HG02678 (cell line): ENCODE data around the gene CYTIP.
"Not testable (repeated sequence)": the region's sequence is repeated elsewhere in the genome, so short reads cannot be mapped to it uniquely, and the experiment has no call there.

ENCODE experiments used
- ATAC-seq: cut with Tn5 transposase; IDR thresholded peaks from one replicate; pipeline ENCODE4 v1.9.1; 2021; ENCODE audit warnings: mild to moderate bottlenecking, moderate library complexity; ENCODE audit not compliant: unreplicated experiment

The CYTIP gene

DNA sequence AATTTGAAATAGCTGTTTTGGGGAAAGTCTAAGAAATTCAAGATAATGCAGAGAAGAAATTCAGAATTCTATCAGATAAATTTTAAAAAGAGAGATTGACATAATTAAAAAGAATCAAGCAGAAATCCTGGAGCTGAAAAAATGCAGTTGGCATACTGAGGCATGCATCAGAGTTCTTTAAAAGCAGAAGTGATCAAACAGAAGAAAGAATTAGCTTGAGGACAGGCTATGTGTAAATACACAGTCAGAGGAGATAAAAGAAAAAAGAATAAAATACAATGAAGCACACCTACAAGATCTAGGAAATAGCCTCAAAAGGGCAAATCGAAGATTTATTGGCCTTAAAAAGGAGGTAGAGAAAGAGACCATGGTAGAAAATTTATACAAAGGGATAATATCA lies 57.1 kb downstream of the CYTIP start:
- ATAC-seq, result no peak

DNA sequence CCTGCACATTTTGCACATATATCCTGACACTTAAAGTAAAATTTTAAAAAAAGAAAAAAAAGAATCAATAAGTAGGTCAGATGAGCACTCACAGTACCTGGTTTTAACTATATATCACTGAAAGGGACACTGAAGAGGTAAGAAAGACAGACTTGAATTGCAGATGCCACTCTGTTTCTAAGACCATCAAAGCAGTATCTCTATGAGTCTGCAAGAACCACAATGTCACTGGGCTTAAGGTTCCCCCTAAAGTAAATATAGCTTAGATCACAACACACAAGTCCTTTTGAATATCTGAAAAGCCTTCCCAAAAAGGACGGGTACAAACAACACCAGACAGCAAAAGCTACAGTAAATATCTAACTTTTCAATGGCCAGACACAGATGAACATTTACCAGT lies 57.6 kb downstream of the CYTIP start:
- no peak for ATAC-seq

DNA sequence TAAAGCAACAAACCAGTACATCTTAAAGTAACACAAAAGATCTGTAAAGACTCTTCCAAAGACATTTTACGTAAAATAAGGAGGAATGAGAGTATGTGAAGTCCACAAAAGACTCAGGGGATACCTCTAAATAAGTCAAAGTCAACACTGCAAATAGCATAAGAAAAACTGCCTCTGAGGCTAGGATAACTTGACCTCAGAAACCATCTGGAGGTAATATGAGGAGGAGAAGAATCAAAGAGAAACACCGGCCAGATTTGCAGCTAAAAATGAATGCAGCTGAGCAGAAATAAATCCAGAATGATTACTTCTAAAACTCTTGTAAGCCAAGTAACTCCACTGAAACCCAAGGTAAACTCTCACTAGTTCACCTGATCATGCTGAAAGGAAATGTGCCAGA lies 66.0 kb downstream of the CYTIP start:
- ATAC-seq, result no peak

DNA sequence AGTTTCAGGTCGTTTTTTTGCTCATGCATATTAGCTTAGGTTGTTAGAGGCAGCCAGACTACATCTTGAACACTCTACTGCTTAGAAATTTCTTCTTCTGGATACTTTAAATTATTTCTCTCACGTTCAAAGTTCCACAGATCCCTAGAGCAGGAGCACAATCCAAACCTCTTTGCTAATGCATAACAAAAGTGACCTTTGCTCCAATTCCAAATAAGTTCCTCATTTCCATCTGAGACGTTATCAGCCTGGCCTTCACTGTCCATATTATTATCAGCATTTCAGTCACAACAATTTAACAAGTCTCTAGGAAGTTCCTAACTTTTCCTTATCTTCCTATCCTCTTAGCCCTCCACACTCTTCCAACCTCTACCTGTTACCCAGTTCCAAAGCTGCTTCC lies 67.8 kb downstream of the CYTIP start:
- no peak for ATAC-seq

DNA sequence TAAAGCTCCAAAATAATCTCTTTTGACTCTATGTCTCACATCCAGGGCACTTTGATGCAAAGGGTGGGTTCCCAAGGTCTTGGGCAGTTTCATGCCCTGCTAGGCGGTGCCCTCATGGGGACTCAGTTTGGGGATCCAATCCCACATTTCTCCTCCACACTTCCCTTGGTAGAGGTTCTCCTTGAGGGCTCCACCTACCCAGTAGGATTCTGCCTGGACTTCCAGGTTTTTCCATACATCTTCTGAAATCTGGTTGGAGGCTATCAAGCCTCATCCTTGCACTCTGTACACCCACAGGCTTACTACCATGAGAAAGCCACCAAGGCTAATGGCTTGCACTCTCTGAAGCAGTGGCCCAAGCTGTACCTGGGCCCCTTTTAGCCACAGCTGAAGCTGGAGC lies 68.5 kb downstream of the CYTIP start:
- no peak for ATAC-seq

DNA sequence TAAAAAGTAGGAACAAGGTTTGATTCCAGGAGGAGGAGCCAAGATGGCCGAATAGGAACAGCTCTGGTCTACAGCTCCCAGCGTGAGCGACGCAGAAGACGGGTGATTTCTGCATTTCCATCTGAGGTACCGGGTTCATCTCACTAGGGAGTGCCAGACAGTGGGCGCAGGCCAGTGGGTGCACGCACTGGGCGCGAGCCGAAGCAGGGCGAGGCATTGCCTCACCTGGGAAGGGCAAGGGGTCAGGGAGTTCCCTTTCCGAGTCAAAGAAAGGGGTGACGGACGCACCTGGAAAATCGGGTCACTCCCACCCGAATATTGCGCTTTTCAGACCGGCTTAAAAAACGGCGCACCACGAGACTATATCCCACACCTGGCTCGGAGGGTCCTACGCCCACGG lies 75.4 kb downstream of the CYTIP start:
- ATAC-seq, result not testable (repeated sequence)

DNA sequence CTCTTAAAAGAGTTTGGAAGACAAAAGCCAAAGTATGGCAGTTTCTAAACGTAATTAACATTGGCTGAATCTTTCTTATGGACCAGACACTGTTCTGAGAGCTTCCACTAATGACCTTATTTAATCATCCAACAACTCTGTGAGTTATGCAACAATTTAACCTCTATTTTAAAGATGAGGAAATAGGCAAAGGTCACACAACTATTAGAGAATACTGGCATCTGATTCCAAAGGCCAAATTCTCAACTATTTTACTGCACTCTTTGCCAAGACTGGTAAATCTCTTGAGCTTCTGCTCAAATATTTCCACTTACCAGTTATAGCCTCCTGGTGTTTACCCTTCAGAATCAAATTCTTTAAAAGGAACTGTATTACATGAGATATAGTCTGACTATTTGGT lies 76.2 kb downstream of the CYTIP start:
- no peak for ATAC-seq
